Endothelial cell of umbilical vein (primary cell): ENCODE data around the gene CERK. TPM values are rescaled to one million over a fixed set of nuclear protein-coding genes. Genes with fewer than 3 reads are reported as not detected.

Experiments
- BruUV-seq: library from RNA; stranded (reverse); fragments of 400-500 nt; replicated peaks from 2 replicates; lab custom pipeline; 2021; lab: Mats Ljungman, UMichigan
- CTCF ChIA-PET: fragments of 300-600, 350-600 bp; sonication (Branson Sonifier 250); formaldehyde crosslinking; loops from one replicate; lab custom pipeline; 2021; ENCODE audit warnings: antibody characterized with exemption, inconsistent platforms; lab: Charles Lee
- POLR2A ChIA-PET: fragments of 300-600, 350-600 bp; sonication (Branson Sonifier 250); formaldehyde crosslinking; loops from one replicate; lab custom pipeline; 2021; ENCODE audit warnings: antibody characterized with exemption, inconsistent platforms; lab: Charles Lee
- DNase-seq: peaks from one replicate; pipeline ENCODE4 v3.0.0-alpha.2; 2011; ENCODE audit warnings: low read depth, low spot score
- FAIRE-seq: peaks from 2 replicates; lab custom pipeline; 2011; peaks lifted over from hg19 to GRCh38; lab: Jason Lieb, UNC
- H2AFZ ChIP-seq: 2 replicates; pipeline ENCODE4 v1.6.0; 2012; ENCODE audit warnings: low read depth, low read length, control low read depth, inconsistent platforms
- H3K27ac ChIP-seq: 2 replicates; pipeline ENCODE4 v1.5.1; 2011; ENCODE audit warnings: low read depth, mild to moderate bottlenecking, control low read depth, low read length, moderate library complexity; ENCODE audit not compliant: insufficient read depth
- H3K27me3 ChIP-seq, 2 experiments: 2 replicates each; pipeline versions ENCODE4 v1.6.0 to v1.6.1; 2011; ENCODE audit warnings: low read length in 2 of 2, mixed read lengths in 1 of 2; ENCODE audit not compliant: control insufficient read depth in 2 of 2, insufficient read depth in 2 of 2
- H3K36me3 ChIP-seq, 2 experiments: 2 replicates in 1 of 2; 3 replicates in 1 of 2; pipeline ENCODE4 v1.5.1; 2011; ENCODE audit warnings: low read length in 2 of 2, mild to moderate bottlenecking in 1 of 2, moderate library complexity in 1 of 2; ENCODE audit not compliant: control insufficient read depth in 2 of 2, insufficient read depth in 2 of 2; ENCODE audit errors: extremely low read depth in 1 of 2
- H3K4me1 ChIP-seq: 3 replicates; pipeline ENCODE4 v1.5.1; 2011; ENCODE audit warnings: mild to moderate bottlenecking, low read length; ENCODE audit not compliant: control insufficient read depth, insufficient read depth; ENCODE audit errors: extremely low read depth
- H3K4me2 ChIP-seq: 2 replicates; pipeline ENCODE4 v1.6.1; 2011; ENCODE audit warnings: low read length, control low read depth, mixed read lengths; ENCODE audit not compliant: insufficient read depth
- H3K4me3 ChIP-seq, 3 experiments: fragments of 200-600 bp in 1 of 3; sonication (generic), shearing (Covaris generic) in 1 of 3; replicated peaks in 1 of 3; 2 replicates each; pipeline ENCODE4 v1.5.1; 2011 to 2016; ENCODE audit warnings: control low read depth in 3 of 3, low read length in 3 of 3, mild to moderate bottlenecking in 2 of 3, inconsistent platforms in 1 of 3, low read depth in 1 of 3, moderate library complexity in 1 of 3; ENCODE audit not compliant: insufficient read depth in 1 of 3
- H3K79me2 ChIP-seq: 2 replicates; pipeline ENCODE4 v1.6.0; 2012; ENCODE audit warnings: low read length, inconsistent platforms; ENCODE audit not compliant: control insufficient read depth, insufficient read depth
- H3K9ac ChIP-seq: replicated peaks from 2 replicates; pipeline ENCODE3; 2011; ENCODE audit warnings: low read length, control low read depth; ENCODE audit not compliant: insufficient read depth; ENCODE audit errors: extremely low read depth
- H3K9me1 ChIP-seq: replicated peaks from 3 replicates; pipeline ENCODE4 v1.6.0; 2011; ENCODE audit warnings: mild to moderate bottlenecking, low read length; ENCODE audit not compliant: control insufficient read depth, insufficient read depth; ENCODE audit errors: extremely low read depth
- H3K9me3 ChIP-seq: replicated peaks from 2 replicates; pipeline ENCODE4 v1.5.1; 2012; ENCODE audit warnings: low read length, inconsistent platforms; ENCODE audit not compliant: control insufficient read depth, insufficient read depth
- H4K20me1 ChIP-seq: replicated peaks from 2 replicates; pipeline ENCODE3; 2011; ENCODE audit warnings: mild to moderate bottlenecking, low read length; ENCODE audit not compliant: control insufficient read depth, insufficient read depth; ENCODE audit errors: extremely low read depth
- CTCF ChIP-seq, 2 donors: IDR thresholded peaks; 1 replicate in 1 of 2; 2 replicates in 1 of 2; pipeline ENCODE4 v1.5.1; 2011; ENCODE audit warnings: low read length in 2 of 2, mild to moderate bottlenecking in 2 of 2, moderate library complexity in 2 of 2, control low read depth in 1 of 2, inconsistent platforms in 1 of 2, low read depth in 1 of 2; ENCODE audit not compliant: insufficient read depth in 1 of 2; ENCODE audit errors: extremely low read depth in 1 of 2
- EZH2 ChIP-seq: IDR thresholded peaks from 2 replicates; pipeline ENCODE4 v1.6.1; 2012; ENCODE audit warnings: borderline replicate concordance, low read depth, mild to moderate bottlenecking, moderate library complexity, low read length, inconsistent platforms; ENCODE audit not compliant: severe bottlenecking
- FOS ChIP-seq: IDR thresholded peaks from 2 replicates; pipeline ENCODE4 v1.6.1; 2011; ENCODE audit warnings: mild to moderate bottlenecking, low read length, moderate library complexity, borderline replicate concordance; ENCODE audit not compliant: insufficient read depth
- GATA2 ChIP-seq: IDR thresholded peaks from 2 replicates; pipeline ENCODE4 v1.7.0; 2011; ENCODE audit warnings: low read depth, mild to moderate bottlenecking, moderate library complexity, mixed read lengths, low read length; ENCODE audit not compliant: insufficient read length, insufficient read depth
- JUN ChIP-seq: IDR thresholded peaks from 2 replicates; pipeline ENCODE4 v1.6.1; 2011; ENCODE audit warnings: borderline replicate concordance, low read depth; ENCODE audit not compliant: insufficient read length, insufficient read depth
- MAX ChIP-seq: IDR thresholded peaks from 2 replicates; pipeline ENCODE4 v1.6.1; 2011; ENCODE audit not compliant: insufficient read depth, insufficient read length
- MYC ChIP-seq: IDR thresholded peaks from one replicate; pipeline ENCODE4 v1.6.1; 2011; ENCODE audit warnings: mild to moderate bottlenecking, low read depth, low read length
- POLR2A ChIP-seq: IDR thresholded peaks from 2 replicates; pipeline ENCODE4 v1.6.1; 2012; ENCODE audit warnings: low read depth, mild to moderate bottlenecking, control low read depth, low read length
- POLR2AphosphoS5 ChIP-seq: IDR thresholded peaks from 2 replicates; pipeline ENCODE4 v1.6.1; 2012; ENCODE audit warnings: low read depth, mild to moderate bottlenecking, control low read depth, low read length, moderate library complexity; ENCODE audit not compliant: insufficient read depth
- dilution Hi-C: fragments of 300-500 bp; cut with MboI; formaldehyde crosslinking; loops from one replicate; pipeline ENCODE4 v1.15.0; 2019; ENCODE audit warnings: low sequenced_read_pairs; ENCODE audit not compliant: extremely low pct_ligation_motif_present
- intact Hi-C: fragments of 100-400 bp; cut with micrococcal nuclease; formaldehyde crosslinking; loops from one replicate; pipeline ENCODE4 v1.10.0; 2022
- polyA plus RNA-seq, 4 experiments: library from polyadenylated mRNA; depleted of rRNA in 3 of 4; stranded (reverse) in 3 of 4; unstranded in 1 of 4; fragments of >200 nt; gene quantifications; 2 replicates each; pipeline versions ENCODE4 v1.2.1 to v1.2.3, GENCODE V29; 2011 to 2012; ENCODE audit warnings: missing spikeins in 1 of 4
- total RNA-seq: library from RNA; stranded (reverse); gene quantifications from 2 replicates; pipeline ENCODE4 v1.2.3, GENCODE V29; 2021

Gene CERK
- total and polyA plus RNA-seq, 2 donors (not counting 3 experiments of a cell fraction or from before 2014, with no cell fraction given): 61.1 to 88.0 TPM

- no peaks in the 10 kb centered on the region for H3K79me2 ChIP-seq
- H3K27ac ChIP-seq: no peak overlapping the region
- no TSS peak for BruUV-seq
- no peaks in the 10 kb centered on the region for H4K20me1 ChIP-seq
- no peak for DNase-seq
- H3K27me3 ChIP-seq: no peaks in the 10 kb centered on the region
- POLR2A ChIA-PET: no interaction called here
- no peak overlapping the region for H3K4me2 ChIP-seq
- H3K9ac ChIP-seq: no peak overlapping the region
- H3K9me1 ChIP-seq: no peaks in the 10 kb centered on the region
- H3K36me3 ChIP-seq: peaks cover 0 to 4% of the 10 kb centered on the region in 2 experiments
- H3K4me1 ChIP-seq: no peaks in the 10 kb centered on the region
- TF ChIP-seq POLR2A (no peak), MYC (no peak), EZH2 (no peak), JUN (no peak), CTCF (IDR thresholded peaks at IDR 0.05; ENCODE audit: extremely low read depth in 1 of 2, insufficient read depth in 1 of 2, low read depth in 1 of 2, low read length in 2 of 2) (no peak), POLR2AphosphoS5 (no peak), GATA2 (no peak), FOS (no peak), MAX (no peak)
- H2AFZ ChIP-seq: no peak overlapping the region
- FAIRE-seq: no peak
- H3K4me3 ChIP-seq: no peak overlapping the region
- no peaks in the 10 kb centered on the region for H3K9me3 ChIP-seq
- intact Hi-C loops (no loop called here), dilution Hi-C loops (no loop called here)
- CTCF ChIA-PET: no interaction called here
Measured at GRCh38 chr22:46667245-46667623, 70.8 kb downstream of the CERK start.
